Loucy (cell line): ENCODE results near the gene CSF1R.

Experiments
- EZH2phosphoT487 ChIP-seq: fragments of 200-600 bp; IDR thresholded peaks from 2 replicates; pipeline ENCODE4 v1.6.1; 2018; ENCODE audit warnings: antibody characterized with exemption, mild to moderate bottlenecking, moderate library complexity, borderline replicate concordance
- TF ChIP-seq, protein P1 (sequence below): fragments of 200-600 bp; sonication (generic); conservative IDR thresholded peaks from 2 replicates; pipeline ENCODE4 v1.5.1; 2014; ENCODE audit warnings: mild to moderate bottlenecking, antibody characterized with exemption, low read length

DNA sequence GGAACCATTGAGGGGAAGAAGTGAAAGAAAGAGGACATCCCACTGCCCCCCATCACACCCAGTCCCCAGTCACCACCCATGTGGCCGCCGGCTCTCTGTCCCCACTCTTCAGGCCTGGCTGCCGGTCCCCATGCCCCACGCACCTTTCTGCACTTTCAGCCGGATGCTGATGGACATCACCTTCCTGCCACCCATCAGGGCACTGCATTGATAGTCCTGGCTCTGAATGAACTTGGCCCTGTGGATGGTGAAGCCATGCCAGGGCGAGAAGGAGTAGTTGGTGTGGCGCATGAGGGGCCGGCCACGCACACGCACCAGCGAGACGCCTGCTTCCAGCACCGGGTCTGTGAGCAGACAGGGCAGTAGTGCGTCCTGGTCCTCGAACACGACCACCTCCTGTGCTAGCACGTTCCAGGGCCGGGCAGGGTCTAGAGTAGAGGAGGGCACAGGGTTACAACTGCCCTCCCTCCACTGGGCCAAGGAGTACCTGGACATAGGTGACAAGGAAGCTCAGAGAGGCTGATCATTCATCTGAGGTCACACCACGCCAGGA lies 6.4 kb downstream of the CSF1R start:
- TF ChIP-seq, protein P1, sequence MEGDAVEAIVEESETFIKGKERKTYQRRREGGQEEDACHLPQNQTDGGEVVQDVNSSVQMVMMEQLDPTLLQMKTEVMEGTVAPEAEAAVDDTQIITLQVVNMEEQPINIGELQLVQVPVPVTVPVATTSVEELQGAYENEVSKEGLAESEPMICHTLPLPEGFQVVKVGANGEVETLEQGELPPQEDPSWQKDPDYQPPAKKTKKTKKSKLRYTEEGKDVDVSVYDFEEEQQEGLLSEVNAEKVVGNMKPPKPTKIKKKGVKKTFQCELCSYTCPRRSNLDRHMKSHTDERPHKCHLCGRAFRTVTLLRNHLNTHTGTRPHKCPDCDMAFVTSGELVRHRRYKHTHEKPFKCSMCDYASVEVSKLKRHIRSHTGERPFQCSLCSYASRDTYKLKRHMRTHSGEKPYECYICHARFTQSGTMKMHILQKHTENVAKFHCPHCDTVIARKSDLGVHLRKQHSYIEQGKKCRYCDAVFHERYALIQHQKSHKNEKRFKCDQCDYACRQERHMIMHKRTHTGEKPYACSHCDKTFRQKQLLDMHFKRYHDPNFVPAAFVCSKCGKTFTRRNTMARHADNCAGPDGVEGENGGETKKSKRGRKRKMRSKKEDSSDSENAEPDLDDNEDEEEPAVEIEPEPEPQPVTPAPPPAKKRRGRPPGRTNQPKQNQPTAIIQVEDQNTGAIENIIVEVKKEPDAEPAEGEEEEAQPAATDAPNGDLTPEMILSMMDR = no peak
- no peak for TF ChIP-seq EZH2phosphoT487
